Mammary epithelial cell (primary cell): ENCODE results near the gene EPN3.

Experiments
- CTCF ChIP-seq, 2 donors: IDR thresholded peaks in 1 of 2; conservative IDR thresholded peaks in 1 of 2; 2 replicates each; pipeline ENCODE4 v1.5.1; 2011 to 2012; ENCODE audit warnings: inconsistent platforms in 2 of 2, low read length in 2 of 2, mild to moderate bottlenecking in 2 of 2, control low read depth in 1 of 2, low read depth in 1 of 2; ENCODE audit not compliant: insufficient read depth in 1 of 2; ENCODE audit errors: extremely low read depth in 1 of 2
- EZH2 ChIP-seq: IDR thresholded peaks from 2 replicates; pipeline ENCODE4 v1.6.1; 2012; ENCODE audit warnings: low read length, inconsistent platforms, borderline replicate concordance

- TF ChIP-seq CTCF (conservative IDR thresholded peaks at IDR 0.05 in 1 of 2, IDR thresholded peaks at IDR 0.05 in 1 of 2; ENCODE audit: extremely low read depth in 1 of 2, insufficient read depth in 1 of 2, low read depth in 1 of 2, low read length in 2 of 2) (no peak), EZH2 (no peak)
Observed at GRCh38 chr17:50502301-50502990, 30.1 kb upstream of the EPN3 start.
